Measurements from ENCODE around the gene AQP12B. TPM values are rescaled to one million over a fixed set of nuclear protein-coding genes. Genes with fewer than 3 reads are reported as not detected.

The AQP12B gene
- total RNA-seq, 1 experiment from 2014 or later, result not detected

- peaks cover 33 to 64% (median 57%) of the 10 kb centered on the region in 3 experiments for H3K36me3 Mint-ChIP-seq (ENCODE audit: insufficient read depth in 1 of 3, low read depth in 3 of 3)
- WGBS (ENCODE audit: extremely low coverage, insufficient read length, low lambda C conversion rate), result no CpG with 5 or more reads among the region's 12 CpGs
- H3K27me3 Mint-ChIP-seq (ENCODE audit: low read depth), result peaks cover 2% of the 10 kb centered on the region
- Histone ChIP-seq H3T11ph (ENCODE audit: low read length) (no peak overlapping the region), H2BK120ac (ENCODE audit: low read depth, low read length, poor library complexity, severe bottlenecking) (no peak overlapping the region), H2AK5ac (ENCODE audit: insufficient read length, low read length) (no peak overlapping the region), H3K14ac (ENCODE audit: insufficient read depth, low read length) (no peak overlapping the region), H4K20me1 (ENCODE audit: control insufficient read depth, insufficient read depth, insufficient read length) (no peaks in the 10 kb centered on the region), H2BK20ac (ENCODE audit: low read depth, low read length, poor library complexity, severe bottlenecking) (no peak overlapping the region), H2BK15ac (ENCODE audit: low read depth, low read length) (no peak overlapping the region), H3K23ac (ENCODE audit: insufficient read length, low read depth, low read length) (no peak overlapping the region), H3K27me3 (ENCODE audit: insufficient read depth, low read length) (no peaks in the 10 kb centered on the region), H3K9ac (ENCODE audit: extremely low read depth, insufficient read length, low read length) (no peak overlapping the region), H3K9me3 (ENCODE audit: control insufficient read depth, low read depth, low read length) (no peaks in the 10 kb centered on the region), H4K8ac (replicated peaks; ENCODE audit: insufficient read length, low read depth, low read length) (no peak overlapping the region), H3K4ac (ENCODE audit: low read depth, low read length) (no peak overlapping the region), H3K79me1 (ENCODE audit: insufficient read depth, low read depth, low read length, poor library complexity, severe bottlenecking) (no peaks in the 10 kb centered on the region), H4K91ac (ENCODE audit: insufficient read length, low read depth, low read length) (no peak overlapping the region), H2BK12ac (ENCODE audit: insufficient read length, low read depth, low read length) (no peak overlapping the region), H3K4me2 (ENCODE audit: insufficient read depth, insufficient read length, low read length) (no peak overlapping the region), H4K5ac (ENCODE audit: insufficient read length, low read depth, low read length) (no peak overlapping the region), H2BK5ac (ENCODE audit: insufficient read length, low read length) (no peak overlapping the region), H3K56ac (ENCODE audit: insufficient read length, low read depth, low read length) (no peak overlapping the region), H3K23me2 (ENCODE audit: insufficient read length, low read depth, low read length, poor library complexity, severe bottlenecking) (no peaks in the 10 kb centered on the region), H3K18ac (ENCODE audit: insufficient read length, low read depth, low read length) (no peak overlapping the region), H2AFZ (ENCODE audit: low read length) (no peak overlapping the region), H3K27ac (ENCODE audit: insufficient read length, low read depth, low read length) (no peak overlapping the region), H3K79me2 (ENCODE audit: insufficient read depth, low read length) (no peaks in the 10 kb centered on the region), H3K4me1 (ENCODE audit: insufficient read depth, low read length) (no peaks in the 10 kb centered on the region)
- H3K4me1 Mint-ChIP-seq, result no peaks in the 10 kb centered on the region
- no peak for DNase-seq
- H3K4me3 Mint-ChIP-seq, result no peak overlapping the region
- H3K27ac Mint-ChIP-seq, result no peak overlapping the region
- no peaks in the 10 kb centered on the region for H3K9me3 Mint-ChIP-seq
- no peak for TF ChIP-seq CTCF (conservative IDR thresholded peaks at IDR 0.05)
These were observed 42.6 kb upstream of the AQP12B start for GRCh38 chr2:240725266-240725665.
